ENCODE results near the gene RNF111. TPM values are rescaled to one million over a fixed set of nuclear protein-coding genes. Genes with fewer than 3 reads are reported as not detected.

RNF111 gene
- 20.3 TPM for total RNA-seq
- long read RNA-seq, full-length matches to known transcripts = 6 of 23 reads
- long read RNA-seq, partial matches to known transcripts = 6 of 23 reads
- long read RNA-seq, other reads (novel, unspliced or antisense) = 11 of 23 reads

DNA sequence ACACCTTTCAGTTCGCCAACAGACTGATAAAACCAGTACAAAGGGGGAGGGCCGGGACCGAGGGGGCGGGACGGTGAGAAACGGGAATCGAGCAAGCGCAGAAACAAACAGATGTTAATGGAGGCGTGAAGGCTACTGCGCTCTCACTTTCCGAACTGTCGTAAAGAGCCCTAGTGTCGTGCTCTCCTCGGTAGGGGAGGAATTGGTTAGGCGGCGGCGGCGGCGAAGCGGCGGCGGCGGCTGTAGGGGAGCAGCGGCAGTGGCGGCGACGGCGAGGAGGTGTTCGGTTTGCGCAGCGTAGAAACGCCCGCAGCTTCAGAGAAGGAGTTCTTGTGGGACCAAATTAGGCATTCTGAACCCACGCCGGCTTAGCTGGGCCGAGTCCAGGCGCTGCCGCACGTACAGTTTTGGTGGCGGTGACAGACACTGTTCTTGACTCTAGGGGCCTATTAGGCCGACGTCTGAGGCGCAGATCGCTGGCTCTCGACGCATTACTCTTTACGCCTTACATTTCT lies at the start of gene RNF111:
RNF111 (plus strand) TSS at position 173 of the 515 bp plus-strand sequence. CDS start 43,160 bp downstream, outside the sequence.
- Histone ChIP-seq H3K4me3 (peak within 1 kb of the TSS; percentile 93), H3K27ac (replicated peaks) (peak within 1 kb of the TSS; percentile 97), H3K4me1 (peaks cover 40% of the 10 kb centered on the region), H3K36me3 (peaks cover 8% of the 10 kb centered on the region), H3K9me3 (replicated peaks) (no peaks in the 10 kb centered on the region), H3K27me3 (ENCODE audit: low read depth) (no peaks in the 10 kb centered on the region)
- intact Hi-C loops (cut with micrococcal nuclease) = no loop called here
- TF ChIP-seq, protein P1, sequence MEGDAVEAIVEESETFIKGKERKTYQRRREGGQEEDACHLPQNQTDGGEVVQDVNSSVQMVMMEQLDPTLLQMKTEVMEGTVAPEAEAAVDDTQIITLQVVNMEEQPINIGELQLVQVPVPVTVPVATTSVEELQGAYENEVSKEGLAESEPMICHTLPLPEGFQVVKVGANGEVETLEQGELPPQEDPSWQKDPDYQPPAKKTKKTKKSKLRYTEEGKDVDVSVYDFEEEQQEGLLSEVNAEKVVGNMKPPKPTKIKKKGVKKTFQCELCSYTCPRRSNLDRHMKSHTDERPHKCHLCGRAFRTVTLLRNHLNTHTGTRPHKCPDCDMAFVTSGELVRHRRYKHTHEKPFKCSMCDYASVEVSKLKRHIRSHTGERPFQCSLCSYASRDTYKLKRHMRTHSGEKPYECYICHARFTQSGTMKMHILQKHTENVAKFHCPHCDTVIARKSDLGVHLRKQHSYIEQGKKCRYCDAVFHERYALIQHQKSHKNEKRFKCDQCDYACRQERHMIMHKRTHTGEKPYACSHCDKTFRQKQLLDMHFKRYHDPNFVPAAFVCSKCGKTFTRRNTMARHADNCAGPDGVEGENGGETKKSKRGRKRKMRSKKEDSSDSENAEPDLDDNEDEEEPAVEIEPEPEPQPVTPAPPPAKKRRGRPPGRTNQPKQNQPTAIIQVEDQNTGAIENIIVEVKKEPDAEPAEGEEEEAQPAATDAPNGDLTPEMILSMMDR (IDR thresholded peaks at IDR 0.05; ENCODE audit: borderline replicate concordance) = no peak
- peak; percentile 90 for DNase-seq

DNA sequence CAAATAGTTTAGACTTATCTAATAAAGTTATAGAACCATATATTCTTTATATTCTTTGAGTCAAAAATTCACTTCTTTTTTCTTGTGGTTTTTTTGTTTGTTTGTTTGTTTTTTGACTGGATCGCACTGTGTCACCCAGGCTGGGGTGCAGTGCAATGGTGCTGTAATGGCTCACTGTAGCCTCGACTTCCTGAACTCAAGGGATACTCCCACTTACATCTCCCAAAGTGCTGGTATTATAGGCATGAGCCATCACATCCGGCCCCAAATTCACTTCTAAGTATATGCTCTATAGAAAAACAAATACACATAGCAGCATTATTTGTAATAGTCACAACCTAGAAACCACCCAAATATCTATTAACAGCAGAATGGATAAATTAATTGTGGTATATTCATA lies 40.3 kb upstream of the RNF111 start:
- TF ChIP-seq, protein P1 (IDR thresholded peaks at IDR 0.05; ENCODE audit: borderline replicate concordance) = no peak
- Histone ChIP-seq H3K4me3 (no peak overlapping the region), H3K27me3 (ENCODE audit: low read depth) (no peaks in the 10 kb centered on the region), H3K4me1 (no peaks in the 10 kb centered on the region), H3K27ac (replicated peaks) (no peak overlapping the region), H3K36me3 (no peaks in the 10 kb centered on the region), H3K9me3 (replicated peaks) (no peaks in the 10 kb centered on the region)
- DNase-seq = no peak
- intact Hi-C loops (cut with micrococcal nuclease) = no loop called here

DNA sequence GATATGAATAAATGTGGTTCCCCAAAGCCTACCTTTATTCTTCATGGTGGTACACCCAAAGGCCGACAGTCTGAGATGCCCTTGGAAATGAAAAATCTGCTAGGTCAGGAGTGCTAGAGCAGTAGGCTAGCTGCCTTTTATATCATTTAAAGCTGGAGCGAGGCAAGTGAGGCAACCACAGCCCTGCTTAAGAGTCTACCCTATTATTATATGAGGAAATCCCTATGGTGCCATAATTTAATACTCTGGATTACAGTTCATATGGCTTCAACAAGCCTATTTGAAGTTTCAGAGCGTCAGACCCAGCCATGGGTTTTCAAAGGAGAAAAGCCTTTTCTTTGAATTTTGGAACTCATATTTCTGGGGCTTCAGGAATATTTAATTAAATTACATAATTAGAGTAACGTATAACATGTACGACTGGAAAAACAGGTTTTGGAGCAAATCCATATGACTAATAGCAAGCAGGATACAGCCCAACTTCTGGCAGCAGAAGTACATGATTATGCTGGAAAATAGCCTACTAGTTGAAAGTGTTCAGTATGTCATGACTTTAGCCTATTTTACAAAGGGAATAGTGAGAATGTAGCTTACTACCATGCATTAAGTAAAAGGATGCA lies 36.0 kb upstream of the RNF111 start:
- no peak for DNase-seq
- H3K27me3 ChIP-seq (ENCODE audit: low read depth) = no peaks in the 10 kb centered on the region
- H3K36me3 ChIP-seq = no peaks in the 10 kb centered on the region
- no peak overlapping the region for H3K27ac ChIP-seq (replicated peaks)
- no peaks in the 10 kb centered on the region for H3K4me1 ChIP-seq
- TF ChIP-seq, protein P1 (IDR thresholded peaks at IDR 0.05; ENCODE audit: borderline replicate concordance) = no peak
- H3K4me3 ChIP-seq = no peak overlapping the region
- intact Hi-C loops (cut with micrococcal nuclease) = no loop called here
- no peaks in the 10 kb centered on the region for H3K9me3 ChIP-seq (replicated peaks)

DNA sequence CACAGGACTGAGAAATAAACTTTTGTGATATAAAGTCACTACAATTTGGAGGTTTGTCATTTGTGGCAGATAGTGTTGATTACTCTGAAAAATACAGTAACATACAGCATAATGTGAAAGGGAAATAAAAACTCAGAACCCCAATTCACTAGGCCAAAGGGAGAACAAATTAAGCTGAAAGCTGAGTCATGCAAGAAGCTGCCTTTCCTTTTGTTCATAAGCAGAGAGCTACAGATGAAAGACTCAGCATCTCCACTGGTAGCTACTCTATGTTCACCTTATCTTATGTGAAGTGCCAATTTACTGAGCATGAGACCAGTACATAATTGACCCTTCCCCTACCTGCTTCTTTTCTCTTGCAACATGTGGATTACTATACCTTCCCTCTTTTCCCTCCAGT lies 34.7 kb upstream of the RNF111 start:
- Histone ChIP-seq H3K9me3 (replicated peaks) (no peaks in the 10 kb centered on the region), H3K4me3 (no peak overlapping the region), H3K4me1 (peaks cover 3% of the 10 kb centered on the region), H3K27me3 (ENCODE audit: low read depth) (no peaks in the 10 kb centered on the region), H3K27ac (replicated peaks) (no peak overlapping the region), H3K36me3 (no peaks in the 10 kb centered on the region)
- no peak for DNase-seq
- intact Hi-C loops (cut with micrococcal nuclease) = no loop called here
- TF ChIP-seq, protein P1 (IDR thresholded peaks at IDR 0.05; ENCODE audit: borderline replicate concordance) = no peak

DNA sequence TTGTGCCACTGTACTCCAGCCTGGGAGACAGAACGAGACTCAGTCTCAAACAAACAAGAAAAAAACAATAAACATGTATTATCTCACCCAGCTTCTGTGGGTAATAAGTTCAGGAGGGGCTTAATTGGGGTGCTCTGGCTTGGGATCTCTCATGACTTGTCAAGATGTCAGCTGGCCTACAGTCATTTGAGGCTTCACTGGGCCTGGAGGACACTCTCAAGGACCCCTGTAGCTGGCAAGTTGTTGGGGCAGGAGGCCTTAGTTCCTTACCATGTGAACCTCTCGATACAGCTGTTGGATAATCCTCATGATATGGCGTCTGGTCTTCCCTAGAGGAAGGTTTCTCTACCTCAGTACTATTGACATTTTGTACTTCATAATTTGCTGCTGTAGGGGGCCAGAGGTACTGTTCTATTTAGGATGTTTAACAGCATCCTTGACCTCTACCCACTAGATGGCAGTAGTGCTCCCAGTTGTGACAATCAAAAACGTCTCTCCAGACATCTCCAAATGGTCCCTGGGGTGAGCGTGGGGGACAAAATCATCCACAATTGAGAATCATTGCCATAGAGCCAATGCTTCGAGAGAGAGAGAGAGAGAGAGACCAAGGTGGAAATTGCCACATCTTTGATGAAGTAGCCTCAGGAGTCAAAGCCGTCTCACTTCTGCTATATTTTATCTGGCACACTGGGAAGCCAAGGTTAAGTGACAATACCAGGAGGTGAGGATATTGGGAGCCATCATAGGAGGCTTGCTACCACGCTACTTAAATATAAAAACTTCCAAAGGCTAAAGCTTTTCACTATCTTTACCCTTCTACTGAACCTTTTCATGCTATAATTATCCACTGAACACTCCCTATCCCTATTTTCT lies 30.1 kb upstream of the RNF111 start:
- no peak for DNase-seq
- Histone ChIP-seq H3K4me1 (peaks cover 3% of the 10 kb centered on the region), H3K36me3 (no peaks in the 10 kb centered on the region), H3K9me3 (replicated peaks) (no peaks in the 10 kb centered on the region), H3K27ac (replicated peaks) (no peak overlapping the region), H3K27me3 (ENCODE audit: low read depth) (no peaks in the 10 kb centered on the region), H3K4me3 (no peak overlapping the region)
- intact Hi-C loops (cut with micrococcal nuclease) = no loop called here
- TF ChIP-seq, protein P1 (IDR thresholded peaks at IDR 0.05; ENCODE audit: borderline replicate concordance) = peak; percentile 79

Measured in left ventricle myocardium inferior (tissue), 1 donor.